Panc1 (cell line): ENCODE measurements around the gene SCGB1C1. TPM values are rescaled to one million over a fixed set of nuclear protein-coding genes. Genes with fewer than 3 reads are reported as not detected.

Experiments
- ATAC-seq: fragments of 200-7000 bp; cut with Tn5 transposase; 2 replicates; pipeline ENCODE4 v1.9.1; 2020; ENCODE audit warnings: mild to moderate bottlenecking, moderate library complexity
- BruUV-seq: library from RNA; stranded (reverse); fragments of 400-500 nt; replicated peaks from 2 replicates; lab custom pipeline; 2021; lab: Mats Ljungman, UMichigan
- CTCF ChIA-PET: fragments of 300-600 bp; sonication (Branson Sonifier 250); formaldehyde crosslinking; loops from one replicate; lab custom pipeline; 2022; ENCODE audit warnings: antibody characterized with exemption; lab: Charles Lee
- POLR2A ChIA-PET: fragments of 300-600 bp; sonication (Branson Sonifier 250); formaldehyde crosslinking; loops from one replicate; lab custom pipeline; 2022; ENCODE audit warnings: antibody characterized with exemption; lab: Charles Lee
- DNase-seq: peaks from one replicate; pipeline ENCODE4 v3.0.0-alpha.2; 2010; ENCODE audit warnings: low read depth, low spot score
- H3K27ac ChIP-seq: 2 replicates; pipeline ENCODE4 v1.5.1; 2011; ENCODE audit warnings: mild to moderate bottlenecking, low read length, inconsistent platforms
- H3K27me3 ChIP-seq: fragments of 200-500 bp; sonication (Bioruptor generic); 2 replicates; pipeline ENCODE4 v1.6.0; 2014; ENCODE audit warnings: low read length, inconsistent platforms; ENCODE audit not compliant: control insufficient read depth, insufficient read depth
- H3K36me3 ChIP-seq: fragments of 200-500 bp; sonication (Bioruptor generic); 2 replicates; pipeline ENCODE4 v1.5.1; 2014; ENCODE audit warnings: inconsistent platforms, mild to moderate bottlenecking, low read length, moderate library complexity; ENCODE audit not compliant: control insufficient read depth, insufficient read depth
- H3K4me1 ChIP-seq: 2 replicates; pipeline ENCODE4 v1.5.1; 2011; ENCODE audit warnings: inconsistent platforms, mild to moderate bottlenecking, low read length, moderate library complexity; ENCODE audit not compliant: control insufficient read depth, insufficient read depth
- H3K4me3 ChIP-seq, 2 experiments: 2 replicates each; pipeline ENCODE4 v1.5.1; 2011 to 2012; ENCODE audit warnings: low read depth in 2 of 2, low read length in 2 of 2, mild to moderate bottlenecking in 2 of 2, inconsistent platforms in 1 of 2, moderate library complexity in 1 of 2
- H3K9me3 ChIP-seq: fragments of 200-500 bp; sonication (Bioruptor generic); 2 replicates; pipeline ENCODE4 v1.5.1; 2014; ENCODE audit warnings: low read depth, mild to moderate bottlenecking, inconsistent platforms, low read length, moderate library complexity; ENCODE audit not compliant: control insufficient read depth, insufficient read depth
- POLR2AphosphoS5 ChIP-seq: IDR thresholded peaks from 2 replicates; pipeline ENCODE4 v1.6.1; 2012; ENCODE audit warnings: mild to moderate bottlenecking, low read depth, low read length, moderate library complexity
- SIN3A ChIP-seq: IDR thresholded peaks from 2 replicates; pipeline ENCODE4 v1.6.1; 2012; ENCODE audit warnings: low read depth, mild to moderate bottlenecking, low read length, moderate library complexity, borderline replicate concordance; ENCODE audit not compliant: insufficient read depth
- TCF7L2 ChIP-seq: IDR thresholded peaks from 2 replicates; pipeline ENCODE4 v1.6.1; 2011; ENCODE audit warnings: mild to moderate bottlenecking, low read depth, low read length, inconsistent platforms
- in situ Hi-C: cut with HindIII; loops from 2 replicates; pipeline ENCODE4 v1.10.0; 2016; ENCODE audit warnings: low sequenced_read_pairs, low pct_unique_long_range_greater_than_20kb
- intact Hi-C: fragments of 100-400 bp; cut with micrococcal nuclease; formaldehyde crosslinking; loops from one replicate; pipeline ENCODE4 v1.10.0; 2022; ENCODE audit not compliant: unreplicated experiment
- total RNA-seq: library from RNA; stranded (reverse); gene quantifications from one replicate; pipeline ENCODE4 v1.2.1, GENCODE V29; 2021; ENCODE audit not compliant: unreplicated experiment
- TF ChIP-seq, protein P1 (sequence below): fragments of 450-650 bp; IDR thresholded peaks from 2 replicates; pipeline ENCODE4 v1.5.1; 2017; ENCODE audit warnings: mild to moderate bottlenecking
- TF ChIP-seq, protein P2 (sequence below), 2 experiments: IDR thresholded peaks; 2 replicates each; pipeline ENCODE4 v1.6.1; 2011 to 2012; ENCODE audit warnings: low read depth in 2 of 2, control low read depth in 1 of 2, low read length in 1 of 2, mild to moderate bottlenecking in 1 of 2, moderate library complexity in 1 of 2; ENCODE audit not compliant: insufficient read depth in 1 of 2

The SCGB1C1 gene
- total RNA-seq, 1 experiment from 2014 or later, result not detected

DNA sequence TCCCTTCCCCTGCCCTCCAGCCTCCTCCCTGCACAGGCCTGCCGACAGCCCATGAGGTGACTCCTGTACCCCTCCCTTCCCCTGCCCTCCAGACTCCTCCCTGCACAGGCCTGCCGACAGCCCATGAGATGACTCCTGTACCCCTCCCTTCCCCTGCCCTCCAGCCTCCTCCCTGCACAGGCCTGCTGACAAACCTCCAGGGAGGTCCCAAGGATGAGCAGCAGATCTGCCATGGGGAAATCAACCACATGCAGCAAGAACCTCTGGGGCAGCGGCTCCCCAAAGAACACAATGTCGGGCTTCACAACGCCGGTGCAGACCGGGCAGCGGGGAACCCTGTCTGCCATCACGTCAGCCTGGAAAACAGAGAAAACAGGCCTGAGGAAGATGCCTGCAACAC, 31.0 kb downstream of the SCGB1C1 start:
- no peaks in the 10 kb centered on the region for H3K9me3 ChIP-seq
- H3K4me1 ChIP-seq, result no peaks in the 10 kb centered on the region
- intact Hi-C loops (no loop called here), in situ Hi-C loops (no loop called here)
- no peaks in the 10 kb centered on the region for H3K27me3 ChIP-seq
- H3K4me3 ChIP-seq, result no peak overlapping the region
- ChIA-PET CTCF (no interaction called here), POLR2A (no interaction called here)
- no peaks in the 10 kb centered on the region for H3K36me3 ChIP-seq
- DNase-seq (no peak), ATAC-seq (no peak)
- TF ChIP-seq POLR2AphosphoS5, result no peak
- no TSS peak for BruUV-seq
- no peak overlapping the region for H3K27ac ChIP-seq

DNA sequence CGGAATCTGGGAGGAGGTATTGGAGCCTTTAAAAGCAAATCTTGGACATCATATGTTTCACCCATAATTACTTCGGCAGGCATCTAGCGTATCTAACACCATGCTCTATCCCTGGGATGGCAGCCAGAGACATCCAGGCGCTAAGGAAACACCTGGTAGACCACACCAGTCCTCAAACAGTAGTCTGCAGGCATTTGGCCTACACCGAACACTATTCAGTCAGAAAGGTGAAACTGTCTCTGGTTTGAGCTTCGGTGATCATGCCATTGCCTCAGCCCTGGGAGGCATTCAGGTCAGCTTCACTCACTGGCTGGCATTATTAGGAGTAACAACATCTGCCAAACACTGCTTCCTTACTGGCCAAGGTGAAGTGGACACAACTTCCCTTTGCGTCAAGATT, 31.5 kb downstream of the SCGB1C1 start:
- ATAC-seq (no peak), DNase-seq (no peak)
- H3K27me3 ChIP-seq, result no peaks in the 10 kb centered on the region
- H3K9me3 ChIP-seq, result no peaks in the 10 kb centered on the region
- no peak for TF ChIP-seq TCF7L2
- no TSS peak for BruUV-seq
- no peak overlapping the region for H3K4me3 ChIP-seq
- intact Hi-C loops, result no loop called here
- no peaks in the 10 kb centered on the region for H3K4me1 ChIP-seq
- CTCF ChIA-PET, result no interaction called here
- POLR2A ChIA-PET, result no interaction called here
- no peak overlapping the region for H3K27ac ChIP-seq
- in situ Hi-C loops, result no loop called here
- no peaks in the 10 kb centered on the region for H3K36me3 ChIP-seq

DNA sequence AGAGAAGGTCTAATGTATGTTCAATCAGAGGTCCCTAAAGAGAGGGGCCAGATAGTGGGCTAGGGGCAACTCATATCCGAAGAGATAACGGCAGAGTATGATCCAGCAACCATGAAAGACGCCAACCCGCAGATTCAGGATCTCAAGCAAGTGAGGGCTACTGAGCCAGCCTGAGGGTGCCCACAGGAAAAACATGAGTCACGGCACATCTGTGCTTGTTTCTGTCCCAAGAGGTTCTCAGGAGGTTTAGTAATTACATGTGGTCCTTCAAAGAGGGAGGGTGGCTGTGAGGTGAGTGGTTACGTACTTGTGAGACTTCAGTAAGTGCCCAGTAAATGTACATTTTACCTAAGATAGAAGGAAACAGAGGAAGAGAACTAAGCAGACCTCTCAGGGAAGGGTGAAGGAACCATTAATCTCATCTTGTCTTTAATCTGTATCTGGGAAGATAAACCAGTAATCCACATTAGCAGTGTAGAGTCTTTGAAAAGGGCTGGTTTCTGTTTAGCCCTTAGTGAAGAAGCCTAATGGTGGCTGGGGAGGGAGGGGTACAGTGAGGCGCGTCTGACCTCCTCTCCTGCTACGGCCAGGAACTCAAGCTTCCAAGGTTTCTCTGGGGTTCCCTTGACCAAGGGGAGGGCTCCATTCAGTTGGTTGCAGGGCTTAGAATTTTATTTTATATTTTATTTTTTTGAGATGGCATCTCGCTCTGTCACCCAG, 33.0 kb downstream of the SCGB1C1 start:
- Histone ChIP-seq H3K27ac (no peak overlapping the region), H3K4me1 (no peaks in the 10 kb centered on the region), H3K36me3 (no peaks in the 10 kb centered on the region), H3K4me3 (no peak overlapping the region), H3K27me3 (no peaks in the 10 kb centered on the region), H3K9me3 (no peaks in the 10 kb centered on the region)
- no peak for DNase-seq
- POLR2A ChIA-PET, result no interaction called here
- no TSS peak for BruUV-seq
- in situ Hi-C loops (no loop called here), intact Hi-C loops (no loop called here)
- CTCF ChIA-PET, result no interaction called here
- no peak for ATAC-seq
- TF ChIP-seq POLR2AphosphoS5, result no peak
- no peak for TF ChIP-seq TCF7L2

DNA sequence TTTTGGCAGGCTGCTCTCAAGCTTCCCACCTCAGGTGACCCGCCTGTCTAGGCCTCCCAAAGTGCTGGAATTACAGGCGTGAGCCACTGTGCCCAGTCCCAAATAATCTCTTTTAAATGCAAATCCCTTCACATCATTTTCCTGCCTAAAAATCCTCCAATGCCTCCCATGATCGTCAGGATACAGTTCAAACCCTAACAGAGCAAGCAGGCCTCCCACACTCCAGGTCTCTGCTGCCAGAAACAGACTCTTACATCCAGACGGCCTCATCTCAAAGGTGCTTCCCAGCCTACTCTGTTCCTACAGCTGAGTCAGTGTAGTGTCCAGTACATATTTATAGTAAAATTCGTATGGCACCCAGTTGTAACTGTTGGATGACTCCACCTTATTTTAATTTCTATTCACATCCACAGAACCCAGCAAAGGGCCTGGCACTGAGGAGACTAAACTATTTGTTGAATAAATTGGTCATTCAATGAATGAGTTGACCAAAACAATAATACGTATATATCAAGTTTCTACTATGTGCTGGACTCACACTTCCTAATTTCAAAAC, 35.0 kb downstream of the SCGB1C1 start:
- in situ Hi-C loops, result no loop called here
- BruUV-seq, result TSS peak; percentile 55
- no peak for DNase-seq

More for the DNA sequence above, 35.0 kb downstream of the SCGB1C1 start:
- no peak for ATAC-seq
- CTCF ChIA-PET, result no interaction called here
- H3K4me3 ChIP-seq, result no peak overlapping the region
- H3K4me1 ChIP-seq, result no peaks in the 10 kb centered on the region
- POLR2A ChIA-PET, result no interaction called here
- TF ChIP-seq, protein P1, sequence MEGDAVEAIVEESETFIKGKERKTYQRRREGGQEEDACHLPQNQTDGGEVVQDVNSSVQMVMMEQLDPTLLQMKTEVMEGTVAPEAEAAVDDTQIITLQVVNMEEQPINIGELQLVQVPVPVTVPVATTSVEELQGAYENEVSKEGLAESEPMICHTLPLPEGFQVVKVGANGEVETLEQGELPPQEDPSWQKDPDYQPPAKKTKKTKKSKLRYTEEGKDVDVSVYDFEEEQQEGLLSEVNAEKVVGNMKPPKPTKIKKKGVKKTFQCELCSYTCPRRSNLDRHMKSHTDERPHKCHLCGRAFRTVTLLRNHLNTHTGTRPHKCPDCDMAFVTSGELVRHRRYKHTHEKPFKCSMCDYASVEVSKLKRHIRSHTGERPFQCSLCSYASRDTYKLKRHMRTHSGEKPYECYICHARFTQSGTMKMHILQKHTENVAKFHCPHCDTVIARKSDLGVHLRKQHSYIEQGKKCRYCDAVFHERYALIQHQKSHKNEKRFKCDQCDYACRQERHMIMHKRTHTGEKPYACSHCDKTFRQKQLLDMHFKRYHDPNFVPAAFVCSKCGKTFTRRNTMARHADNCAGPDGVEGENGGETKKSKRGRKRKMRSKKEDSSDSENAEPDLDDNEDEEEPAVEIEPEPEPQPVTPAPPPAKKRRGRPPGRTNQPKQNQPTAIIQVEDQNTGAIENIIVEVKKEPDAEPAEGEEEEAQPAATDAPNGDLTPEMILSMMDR, result no peak
- TF ChIP-seq, protein P2, sequence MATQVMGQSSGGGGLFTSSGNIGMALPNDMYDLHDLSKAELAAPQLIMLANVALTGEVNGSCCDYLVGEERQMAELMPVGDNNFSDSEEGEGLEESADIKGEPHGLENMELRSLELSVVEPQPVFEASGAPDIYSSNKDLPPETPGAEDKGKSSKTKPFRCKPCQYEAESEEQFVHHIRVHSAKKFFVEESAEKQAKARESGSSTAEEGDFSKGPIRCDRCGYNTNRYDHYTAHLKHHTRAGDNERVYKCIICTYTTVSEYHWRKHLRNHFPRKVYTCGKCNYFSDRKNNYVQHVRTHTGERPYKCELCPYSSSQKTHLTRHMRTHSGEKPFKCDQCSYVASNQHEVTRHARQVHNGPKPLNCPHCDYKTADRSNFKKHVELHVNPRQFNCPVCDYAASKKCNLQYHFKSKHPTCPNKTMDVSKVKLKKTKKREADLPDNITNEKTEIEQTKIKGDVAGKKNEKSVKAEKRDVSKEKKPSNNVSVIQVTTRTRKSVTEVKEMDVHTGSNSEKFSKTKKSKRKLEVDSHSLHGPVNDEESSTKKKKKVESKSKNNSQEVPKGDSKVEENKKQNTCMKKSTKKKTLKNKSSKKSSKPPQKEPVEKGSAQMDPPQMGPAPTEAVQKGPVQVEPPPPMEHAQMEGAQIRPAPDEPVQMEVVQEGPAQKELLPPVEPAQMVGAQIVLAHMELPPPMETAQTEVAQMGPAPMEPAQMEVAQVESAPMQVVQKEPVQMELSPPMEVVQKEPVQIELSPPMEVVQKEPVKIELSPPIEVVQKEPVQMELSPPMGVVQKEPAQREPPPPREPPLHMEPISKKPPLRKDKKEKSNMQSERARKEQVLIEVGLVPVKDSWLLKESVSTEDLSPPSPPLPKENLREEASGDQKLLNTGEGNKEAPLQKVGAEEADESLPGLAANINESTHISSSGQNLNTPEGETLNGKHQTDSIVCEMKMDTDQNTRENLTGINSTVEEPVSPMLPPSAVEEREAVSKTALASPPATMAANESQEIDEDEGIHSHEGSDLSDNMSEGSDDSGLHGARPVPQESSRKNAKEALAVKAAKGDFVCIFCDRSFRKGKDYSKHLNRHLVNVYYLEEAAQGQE (IDR thresholded peaks at IDR 0.05; ENCODE audit: insufficient read depth in 1 of 2, low read depth in 2 of 2, low read length in 1 of 2), result no peak
- TF ChIP-seq TCF7L2, result no peak
- TF ChIP-seq POLR2AphosphoS5, result no peak
- TF ChIP-seq SIN3A, result no peak
- intact Hi-C loops, result no loop called here
- no peak overlapping the region for H3K27ac ChIP-seq
- H3K27me3 ChIP-seq, result no peaks in the 10 kb centered on the region
- no peaks in the 10 kb centered on the region for H3K9me3 ChIP-seq
- H3K36me3 ChIP-seq, result no peaks in the 10 kb centered on the region
